ENCODE data around the gene VPS45. TPM values are rescaled to one million over a fixed set of nuclear protein-coding genes. Genes with fewer than 3 reads are reported as not detected.
"Not testable (repeated sequence)": the region's sequence is repeated elsewhere in the genome, so short reads cannot be mapped to it uniquely, and the experiment has no call there.

The VPS45 gene
- total RNA-seq, 6 experiments from 2014 or later, result 12.5 to 18.2 (median 14.7) TPM

- Histone ChIP-seq H3K4me1 (peaks cover 0 to 5% (median 0%) of the 10 kb centered on the region in 4 donors), H3K4me3 (no peak overlapping the region), H3K27me3 (no peaks in the 10 kb centered on the region), H3K36me3 (no peaks in the 10 kb centered on the region), H3K9me3 (no peaks in the 10 kb centered on the region), H3K27ac (no peak overlapping the region)
- ATAC-seq, result no peak
- WGBS (ENCODE audit: insufficient coverage, low coverage, low lambda C conversion rate, missing lambda C conversion rate), result 100% methylated on average over 1 of the region's 1 CpG
- intact Hi-C loops (cut with DNase I), result no loop called here
- DNase-seq, result no peak
- TF ChIP-seq CTCF (IDR thresholded peaks at IDR 0.05) (no peak), POLR2A (IDR thresholded peaks at IDR 0.05) (no peak)
Observed at GRCh38 chr1:150134537-150134936, 67.0 kb downstream of the VPS45 start.

- 94% methylated on average over 6 of the region's 6 CpGs for WGBS (ENCODE audit: insufficient coverage, low coverage, low lambda C conversion rate, missing lambda C conversion rate)
Observed at GRCh38 chr1:150135400-150135799, 67.8 kb downstream of the VPS45 start.

GRCh38 chr1:150138044-150138443 lies 70.5 kb downstream of the VPS45 start:
- TF ChIP-seq POLR2A (IDR thresholded peaks at IDR 0.05), result no peak
- no peak for TF ChIP-seq CTCF (IDR thresholded peaks at IDR 0.05)
- ATAC-seq (no peak), DNase-seq (no peak)
- Histone ChIP-seq H3K4me3 (no peak overlapping the region), H3K36me3 (no peaks in the 10 kb centered on the region), H3K9me3 (no peaks in the 10 kb centered on the region), H3K4me1 (no peaks in the 10 kb centered on the region), H3K27me3 (no peaks in the 10 kb centered on the region), H3K27ac (no peak overlapping the region)
- intact Hi-C loops (cut with DNase I), result no loop called here
- 97% methylated on average over 5 of the region's 5 CpGs for WGBS (ENCODE audit: insufficient coverage, low coverage, low lambda C conversion rate, missing lambda C conversion rate)

More at GRCh38 chr1:150135400-150135799, 67.8 kb downstream of the VPS45 start:
- H3K27ac ChIP-seq; H3K27me3 ChIP-seq; H3K4me3 ChIP-seq; intact Hi-C loops (cut with DNase I); DNase-seq; H3K4me1 ChIP-seq; H3K36me3 ChIP-seq; ATAC-seq; H3K9me3 ChIP-seq: not testable (repeated sequence)

- Histone ChIP-seq H3K27me3 (no peaks in the 10 kb centered on the region), H3K9me3 (no peaks in the 10 kb centered on the region), H3K4me3 (no peak overlapping the region), H3K36me3 (no peaks in the 10 kb centered on the region), H3K4me1 (no peaks in the 10 kb centered on the region), H3K27ac (no peak overlapping the region)
- intact Hi-C loops (cut with DNase I), result no loop called here
- no peak for DNase-seq
- TF ChIP-seq CTCF (IDR thresholded peaks at IDR 0.05), result no peak
- no peak for TF ChIP-seq POLR2A (IDR thresholded peaks at IDR 0.05)
- no peak for ATAC-seq
Observed at GRCh38 chr1:150141452-150141851, 73.9 kb downstream of the VPS45 start.

GRCh38 chr1:150142083-150142482 lies 74.5 kb downstream of the VPS45 start:
- Histone ChIP-seq H3K4me1 (no peaks in the 10 kb centered on the region), H3K36me3 (no peaks in the 10 kb centered on the region), H3K27me3 (no peaks in the 10 kb centered on the region), H3K9me3 (no peaks in the 10 kb centered on the region), H3K27ac (no peak overlapping the region), H3K4me3 (no peak overlapping the region)
- DNase-seq (no peak), ATAC-seq (peak in 2 of 4 donors; percentile 46 to 59)
- intact Hi-C loops (cut with DNase I), result no loop called here
- no peak for TF ChIP-seq POLR2A (IDR thresholded peaks at IDR 0.05)
- no peak for TF ChIP-seq CTCF (IDR thresholded peaks at IDR 0.05)

Measured in right lobe of liver (tissue), 6 donors.